Measurements from ENCODE around the gene ANO6.
A peak's percentile ranks its signal among the peaks of the same experiment; 100 is the strongest.
"Not testable (repeated sequence)": the region's sequence is repeated elsewhere in the genome, so short reads cannot be mapped to it uniquely, and the experiment has no call there.

ANO6 gene

DNA sequence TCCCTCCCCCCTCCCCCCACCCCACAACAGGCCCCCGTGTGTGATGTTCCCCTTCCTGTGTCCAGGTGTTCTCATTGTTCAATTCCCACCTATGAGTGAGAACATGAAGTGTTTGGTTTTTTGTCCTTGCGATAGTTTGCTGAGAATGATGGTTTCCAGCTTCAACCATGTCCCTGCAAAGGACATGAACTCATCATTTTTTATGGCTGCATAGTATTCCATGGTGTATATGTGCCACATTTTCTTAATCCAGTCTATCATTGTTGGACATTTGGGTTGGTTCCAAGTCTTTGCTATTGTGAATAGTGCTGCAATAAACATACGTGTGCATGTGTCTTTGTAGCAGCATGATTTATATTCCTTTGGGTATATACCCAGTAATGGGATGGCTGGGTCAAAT lies 101.4 kb downstream of the ANO6 start:
- not testable (repeated sequence) for DNase-seq

DNA sequence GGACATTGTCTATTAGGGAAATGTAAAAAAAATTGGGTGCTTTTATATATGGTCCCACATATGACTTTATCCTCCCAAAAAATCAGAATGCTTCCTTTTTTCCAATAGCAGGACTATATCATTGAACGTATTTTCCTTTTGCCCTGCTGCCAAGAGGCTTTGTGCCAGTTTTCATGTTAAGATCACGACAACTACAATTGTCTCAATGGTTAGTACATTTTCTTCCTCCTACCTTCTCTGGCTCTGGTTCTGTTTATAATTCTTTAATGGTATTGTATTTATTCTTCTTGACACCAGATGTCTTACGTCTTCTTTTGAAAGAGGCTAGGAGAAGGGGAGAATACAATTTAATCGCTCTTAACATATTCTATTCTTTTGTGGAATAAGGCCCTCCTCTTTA lies 106.9 kb downstream of the ANO6 start:
- DNase-seq, result no peak

- DNase-seq, result no peak
Observed at GRCh38 chr12:45324391-45324790, 108.5 kb downstream of the ANO6 start.

DNA sequence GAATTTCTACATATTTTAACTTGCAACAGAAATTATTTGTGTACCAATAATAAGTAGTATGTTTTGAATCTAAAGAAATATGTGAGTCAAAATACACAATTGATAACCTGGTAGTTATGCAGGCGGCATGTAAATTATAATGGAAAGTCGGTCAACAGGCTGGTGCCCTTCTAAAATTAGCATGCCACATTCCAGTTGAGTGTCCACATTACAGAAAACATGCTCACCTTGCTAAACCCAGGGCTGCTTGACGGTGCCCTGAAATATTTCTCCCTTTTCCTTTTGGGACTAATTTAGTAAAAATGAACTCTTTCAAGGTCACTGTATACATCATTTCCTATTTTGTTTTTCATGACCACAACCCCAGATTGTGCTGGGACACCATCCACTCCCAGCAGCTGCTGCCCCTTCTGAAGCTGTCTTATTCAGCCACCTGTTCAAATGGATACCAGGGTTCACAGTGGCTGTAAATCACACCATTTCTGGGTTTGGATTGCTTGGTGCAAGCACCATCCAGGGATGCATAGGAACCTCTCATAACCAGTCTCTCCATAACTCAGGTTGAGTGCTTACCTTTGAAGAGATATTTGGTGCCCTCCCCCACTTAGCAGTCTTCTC lies 110.6 kb downstream of the ANO6 start:
- DNase-seq, result no peak

DNA sequence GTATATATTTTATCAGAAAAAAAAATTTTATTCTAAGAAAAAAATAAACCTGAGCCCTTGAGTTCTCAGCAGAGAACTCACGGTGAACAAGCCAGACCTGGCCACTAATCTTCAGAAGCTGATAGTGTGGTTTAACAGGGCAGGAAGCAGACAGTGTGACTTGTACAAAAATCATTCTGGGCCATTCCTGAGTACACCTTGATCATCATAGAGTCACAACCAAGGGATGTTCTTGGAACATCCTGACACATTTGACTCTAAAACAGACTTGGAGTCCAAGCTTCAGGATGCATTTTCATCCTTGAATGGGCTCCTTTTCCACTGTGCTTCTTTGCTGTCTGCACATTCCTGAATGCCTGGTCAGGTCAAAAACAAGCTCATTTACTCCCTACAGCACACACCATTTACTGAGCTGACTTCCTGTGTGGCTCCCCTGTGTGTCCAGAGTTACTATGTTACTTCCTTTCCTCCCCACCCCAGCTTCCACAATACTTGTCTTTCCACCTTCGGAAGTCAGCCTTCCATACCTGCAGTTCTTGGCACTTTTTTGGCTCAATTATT lies 112.0 kb downstream of the ANO6 start:
- no peak for DNase-seq

- no peak for DNase-seq
Observed at GRCh38 chr12:45329238-45329637, 113.3 kb downstream of the ANO6 start.

GRCh38 chr12:45329702-45330101 lies 113.8 kb downstream of the ANO6 start:
- no peak for DNase-seq

DNA sequence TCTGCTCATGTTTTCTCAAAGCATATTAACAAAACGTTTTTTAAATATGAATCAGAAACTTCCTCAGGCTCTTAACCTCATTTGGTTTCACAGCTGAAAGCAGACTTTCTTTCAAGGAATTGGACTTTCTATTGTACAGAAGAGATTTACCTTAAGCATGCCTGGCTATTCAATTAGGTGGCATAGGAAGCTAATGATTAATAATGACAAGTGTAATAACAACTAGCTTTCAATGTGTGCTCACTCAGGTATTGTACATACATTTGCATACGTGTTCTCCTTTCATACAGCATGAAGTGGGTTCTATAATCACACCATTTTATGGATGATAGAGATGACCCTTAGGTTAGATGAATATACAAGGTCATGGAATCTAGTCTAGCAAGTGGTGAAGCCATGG lies 115.7 kb downstream of the ANO6 start:
- no peak for DNase-seq

DNA sequence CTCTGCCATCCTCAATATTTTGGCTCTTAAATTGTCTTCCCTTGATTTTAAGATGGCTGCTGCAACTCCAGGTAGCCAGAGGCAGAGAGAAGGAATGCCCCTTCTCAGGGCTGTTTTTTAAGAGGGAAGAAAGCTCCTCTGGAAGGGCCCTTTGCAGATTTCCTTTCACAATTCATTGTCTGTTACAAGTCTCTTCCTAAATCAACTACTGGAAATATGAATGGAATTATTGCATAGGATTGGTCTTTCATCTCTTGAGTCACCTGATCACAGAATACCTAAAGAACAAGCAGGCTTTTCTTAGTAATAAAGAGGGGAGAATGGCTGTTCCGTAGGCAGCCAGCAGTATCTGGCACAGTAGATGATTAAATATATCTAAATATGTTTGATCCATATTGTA lies 118.5 kb downstream of the ANO6 start:
- no peak for DNase-seq

DNA sequence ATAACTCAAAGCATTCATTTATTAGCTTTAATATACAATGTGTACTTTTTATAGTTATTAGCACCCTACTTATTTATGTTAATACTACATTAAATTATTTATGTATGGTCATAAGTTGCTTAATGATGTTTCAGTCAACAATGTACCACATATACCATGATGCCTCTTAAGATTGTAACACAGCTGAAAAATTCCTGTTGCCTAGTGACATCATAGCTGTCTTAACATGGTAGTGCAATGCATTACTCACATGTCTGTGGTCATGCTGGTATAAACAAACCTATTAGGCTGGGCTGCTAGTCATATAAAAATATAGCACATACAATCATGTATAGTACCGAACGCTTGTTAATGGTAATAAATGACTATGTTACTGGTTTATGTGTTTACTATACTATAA lies 120.4 kb downstream of the ANO6 start:
- no peak for DNase-seq

GRCh38 chr12:45336762-45337596 lies 121.1 kb downstream of the ANO6 start:
- DNase-seq, result no peak

DNA sequence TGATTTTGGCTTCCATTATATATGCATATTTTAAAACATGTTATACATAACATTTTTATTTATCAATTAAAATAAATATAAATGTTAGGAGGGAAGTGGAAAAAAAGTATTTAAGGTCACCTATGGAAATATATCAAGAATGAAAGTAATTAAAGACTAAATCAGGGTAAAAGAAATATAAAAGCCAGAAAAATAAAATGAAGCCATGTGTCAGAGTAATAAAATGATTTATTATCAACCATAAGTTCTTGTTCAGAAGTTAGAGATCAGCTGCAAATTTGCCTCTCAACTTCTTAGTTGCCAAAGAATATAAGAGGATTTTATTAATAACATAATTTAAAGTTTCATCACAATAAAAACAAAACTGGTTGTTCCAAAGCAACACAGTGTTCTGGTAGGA lies 121.9 kb downstream of the ANO6 start:
- DNase-seq, result no peak

DNA sequence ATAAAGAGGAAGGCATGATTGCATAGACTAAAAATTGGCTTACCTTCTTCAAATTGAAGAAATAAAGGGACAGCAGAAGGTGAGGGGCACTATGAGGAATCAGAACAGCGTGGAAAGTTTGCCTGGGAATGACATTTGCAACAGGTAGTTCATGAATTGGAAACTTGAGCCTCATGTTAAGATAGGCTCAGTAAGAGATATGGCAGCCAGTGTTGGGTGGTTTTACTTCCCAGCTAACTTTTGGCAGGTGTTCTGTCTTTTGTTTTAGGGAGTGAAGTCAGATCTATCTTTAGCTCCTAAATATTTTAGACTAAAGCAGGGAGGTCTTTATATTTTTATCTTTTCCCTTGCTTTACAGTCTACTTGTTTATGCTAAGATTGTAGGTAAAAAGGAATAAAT lies 122.4 kb downstream of the ANO6 start:
- DNase-seq, result no peak

DNA sequence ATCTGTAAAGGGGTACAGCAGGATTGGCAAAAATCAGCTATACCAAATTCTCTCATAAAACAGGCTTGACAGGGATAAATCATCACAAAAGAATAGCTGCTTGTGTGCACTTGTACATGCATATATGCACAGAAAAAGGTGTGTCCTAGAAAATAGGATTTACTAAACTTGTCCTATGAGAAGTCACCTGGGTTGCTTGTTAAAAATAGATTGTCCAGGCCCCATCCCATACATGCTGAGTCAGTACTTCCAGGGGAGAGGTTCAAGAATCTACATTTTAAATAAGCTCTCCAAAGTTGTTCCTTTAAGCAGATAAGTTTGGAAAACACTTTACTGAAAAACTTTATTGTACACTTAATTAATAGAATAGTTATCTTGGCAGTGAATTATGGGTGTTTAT lies 123.1 kb downstream of the ANO6 start:
- no peak for DNase-seq

DNA sequence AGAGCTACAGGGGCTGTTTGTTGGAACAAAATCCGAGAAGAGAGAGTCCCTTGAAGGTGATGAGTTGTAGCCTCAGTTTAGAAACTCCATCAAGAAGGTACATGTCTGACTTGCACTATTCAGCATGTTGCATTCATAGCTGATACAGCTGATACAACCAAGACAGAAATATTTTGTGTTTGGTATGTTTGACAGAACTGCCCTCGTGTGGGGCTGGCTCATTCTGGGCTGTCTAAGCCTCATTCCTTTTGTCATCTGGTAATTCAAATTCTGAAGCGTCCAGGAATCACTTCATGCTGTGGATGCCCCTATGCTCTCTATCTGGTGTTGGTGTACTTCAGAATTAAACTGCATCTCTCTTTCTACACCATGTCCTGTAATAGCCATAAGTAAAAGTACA lies 126.3 kb downstream of the ANO6 start:
- no peak for DNase-seq

GRCh38 chr12:45342848-45343247 lies 127.0 kb downstream of the ANO6 start:
- no peak for DNase-seq

DNA sequence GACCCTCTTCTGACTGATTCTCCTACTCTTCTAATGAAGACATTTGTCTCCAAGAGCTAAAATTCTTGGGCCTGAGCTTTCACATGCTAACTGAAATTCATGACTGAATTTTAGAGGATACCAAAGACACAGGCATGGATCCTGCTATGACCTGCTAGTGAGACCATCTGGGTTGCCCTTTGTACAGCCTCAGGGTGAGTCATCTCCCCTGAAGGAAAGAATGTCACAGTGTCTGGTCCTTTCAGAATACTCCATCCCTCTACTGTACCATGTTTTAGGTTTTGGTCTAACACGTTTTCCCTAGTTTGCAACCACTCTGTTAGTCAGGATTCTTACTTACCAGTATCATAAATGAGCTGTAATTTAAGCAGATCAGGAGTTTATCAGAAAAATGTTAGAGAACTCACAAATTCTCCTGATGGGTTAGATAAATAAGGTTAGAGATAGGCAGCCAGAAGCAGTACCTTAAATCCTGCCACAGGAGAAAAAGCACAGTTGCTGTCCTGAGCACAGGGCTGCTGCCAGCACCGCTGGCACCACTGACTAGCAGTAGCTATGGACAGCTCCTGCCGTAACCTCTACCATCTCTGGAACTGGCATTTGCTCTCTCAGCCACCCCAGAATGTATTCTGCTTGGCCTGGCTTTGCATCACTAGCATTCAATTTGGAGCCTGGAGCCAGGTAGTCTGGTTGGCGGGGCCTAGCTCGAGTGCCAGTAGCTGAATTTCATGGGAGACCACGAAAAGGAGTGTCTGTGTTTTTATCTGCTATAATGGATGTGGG lies 127.6 kb downstream of the ANO6 start:
- no peak for DNase-seq

DNA sequence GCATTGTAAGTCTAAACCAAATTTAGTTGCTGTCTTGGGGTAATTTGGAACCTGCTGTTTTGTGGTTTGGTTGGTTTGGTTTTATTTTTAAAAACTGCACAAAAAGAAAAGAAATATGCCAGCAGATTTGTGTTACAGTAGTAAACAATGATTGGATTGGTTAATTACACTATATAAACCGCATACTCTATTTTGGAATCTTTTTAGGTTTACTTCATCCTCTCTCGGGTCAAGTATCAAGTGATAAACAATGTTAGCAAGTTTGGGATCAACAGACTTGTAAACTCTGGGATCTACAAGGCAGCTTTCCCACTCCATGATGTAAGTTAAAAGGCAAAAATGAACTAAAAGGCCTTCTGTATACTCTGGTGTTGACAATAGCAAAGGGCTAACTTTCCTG lies 132.4 kb downstream of the ANO6 start:
- DNase-seq, result no peak

GRCh38 chr12:45348986-45349385 lies 133.1 kb downstream of the ANO6 start:
- peak; percentile 59 for DNase-seq

DNA sequence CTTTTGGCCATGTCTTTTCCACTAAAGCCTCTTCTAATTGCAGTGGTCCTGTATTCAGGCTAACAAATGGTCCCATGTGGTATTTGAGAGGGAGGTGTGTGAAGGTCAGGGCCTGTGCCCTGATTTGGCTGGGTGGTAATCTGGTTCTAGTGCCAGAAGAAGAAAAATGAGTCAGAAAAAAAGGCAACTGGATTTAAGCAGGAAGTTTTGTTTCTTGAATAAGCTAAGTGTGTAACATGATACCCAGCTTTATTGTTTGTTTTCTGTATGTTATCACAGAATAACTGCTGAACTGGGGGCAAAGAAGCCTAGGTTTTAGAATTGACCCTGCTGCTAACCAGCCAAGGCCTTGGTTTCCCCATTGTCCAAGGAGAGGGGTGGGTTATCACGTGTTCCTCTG lies 134.0 kb downstream of the ANO6 start:
- no peak for DNase-seq

DNA sequence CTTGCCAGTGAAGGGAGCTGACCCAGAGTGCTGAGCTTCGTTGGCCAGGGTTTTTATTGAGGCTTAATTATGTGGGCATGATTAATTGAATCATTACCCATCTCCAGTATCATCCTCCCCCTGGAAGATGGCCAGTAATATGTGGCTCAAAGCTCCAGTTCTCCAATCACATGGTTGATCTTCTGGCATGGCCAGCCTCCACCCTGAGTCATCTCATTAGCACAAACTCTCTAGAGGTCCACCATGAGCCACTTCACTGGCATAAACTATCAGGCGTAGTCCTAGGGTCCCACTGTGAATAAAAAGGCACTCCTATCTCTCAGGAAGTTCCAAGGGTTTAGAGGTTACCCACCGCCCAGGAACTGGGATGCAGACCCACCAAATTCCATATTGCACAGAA lies 135.0 kb downstream of the ANO6 start:
- no peak for DNase-seq

DNA sequence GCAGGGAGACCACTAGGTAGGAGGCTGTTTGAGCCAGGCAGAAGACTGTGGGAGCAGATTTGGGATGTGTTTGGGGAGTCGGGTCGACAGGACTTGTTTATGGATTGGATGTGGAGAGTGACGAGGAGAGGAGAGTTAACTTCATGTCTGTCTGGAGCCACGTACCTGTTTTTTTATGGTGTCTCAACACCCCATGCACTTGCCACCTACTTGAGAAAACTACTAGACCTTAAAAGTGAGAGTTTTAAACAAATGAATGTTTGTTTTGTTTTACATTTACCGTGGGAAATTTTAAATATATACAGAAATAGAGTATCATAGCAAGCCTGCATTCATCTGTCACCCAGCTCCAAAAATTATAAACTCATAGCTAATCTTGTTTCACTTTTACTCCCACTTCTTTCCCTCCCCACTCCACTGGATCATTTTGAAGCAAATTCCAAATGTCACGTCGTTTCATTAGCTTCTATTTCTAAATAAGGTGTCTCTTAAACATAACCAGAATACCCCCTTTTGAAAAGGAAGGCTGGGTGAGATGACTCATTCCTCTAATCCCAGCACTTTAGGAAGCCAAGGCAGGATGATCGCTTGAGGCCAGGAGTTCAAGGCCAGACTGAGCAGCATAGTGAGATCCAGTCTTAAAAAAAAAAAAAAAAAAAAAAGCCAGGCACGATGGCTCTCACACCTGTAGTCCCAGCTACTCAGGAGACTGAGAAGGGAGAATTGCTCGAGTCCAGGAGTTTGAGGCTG lies 136.2 kb downstream of the ANO6 start:
- no peak for DNase-seq

DNA sequence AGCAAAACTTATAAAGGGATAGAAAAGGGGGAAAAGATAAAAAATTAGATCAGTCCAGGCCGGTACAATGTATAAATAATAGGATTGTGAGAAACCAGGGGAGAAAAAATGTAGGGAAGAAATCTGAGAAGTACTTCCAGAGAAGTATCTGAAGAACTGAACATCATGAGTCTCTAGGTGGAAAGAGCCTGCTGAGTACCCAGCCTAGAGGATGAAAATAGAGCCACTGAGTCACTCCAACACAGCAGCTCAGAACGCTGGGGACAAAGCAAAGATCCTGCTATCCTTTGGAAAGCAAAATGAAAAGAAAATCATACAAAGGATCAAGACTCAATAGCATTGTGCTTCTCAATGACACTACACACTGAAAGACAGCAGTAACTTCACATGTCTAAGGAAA lies 138.0 kb downstream of the ANO6 start:
- DNase-seq, result no peak
